Retinal pigment epithelial cell (primary cell): ENCODE measurements around the gene AMIGO2.

ENCODE experiments used
- DNase-seq: peaks from one replicate; pipeline ENCODE4 v3.0.0-alpha.2; 2010; ENCODE audit warnings: low read depth
- H3K4me3 ChIP-seq: 2 replicates; pipeline ENCODE4 v1.5.1; 2011; ENCODE audit warnings: mild to moderate bottlenecking, low read length, control low read depth, moderate library complexity
- CTCF ChIP-seq: conservative IDR thresholded peaks from 2 replicates; pipeline ENCODE4 v1.5.1; 2011; ENCODE audit warnings: low read depth, low read length, control low read depth, inconsistent platforms

AMIGO2 gene

GRCh38 chr12:47088021-47088944 lies 8.5 kb upstream of the AMIGO2 start:
- TF ChIP-seq CTCF, result no peak
- no peak overlapping the region for H3K4me3 ChIP-seq
- DNase-seq, result no peak

- no peak overlapping the region for H3K4me3 ChIP-seq
- no peak for DNase-seq
- TF ChIP-seq CTCF, result no peak
These were observed 7.4 kb upstream of the AMIGO2 start for GRCh38 chr12:47087088-47087688.

- TF ChIP-seq CTCF, result no peak
- no peak overlapping the region for H3K4me3 ChIP-seq
- DNase-seq, result no peak
These were observed 6.1 kb upstream of the AMIGO2 start for GRCh38 chr12:47085815-47086252.

GRCh38 chr12:47084172-47084571 lies 4.4 kb upstream of the AMIGO2 start:
- no peak for TF ChIP-seq CTCF

GRCh38 chr12:47082796-47083621 lies 3.2 kb upstream of the AMIGO2 start:
- no peak for DNase-seq
- H3K4me3 ChIP-seq, result no peak overlapping the region
- TF ChIP-seq CTCF, result no peak

More at GRCh38 chr12:47084172-47084571, 4.4 kb upstream of the AMIGO2 start:
- DNase-seq, result no peak
- no peak overlapping the region for H3K4me3 ChIP-seq

GRCh38 chr12:47082283-47082682 lies 2.5 kb upstream of the AMIGO2 start:
- H3K4me3 ChIP-seq, result no peak overlapping the region
- DNase-seq, result no peak
- no peak for TF ChIP-seq CTCF
